ENCODE measurements around the gene SCRN1. TPM values are rescaled to one million over a fixed set of nuclear protein-coding genes. Genes with fewer than 3 reads are reported as not detected.

SCRN1 gene
- total RNA-seq, 2 donors from 2014 or later, result 20.2 to 33.3 TPM

DNA sequence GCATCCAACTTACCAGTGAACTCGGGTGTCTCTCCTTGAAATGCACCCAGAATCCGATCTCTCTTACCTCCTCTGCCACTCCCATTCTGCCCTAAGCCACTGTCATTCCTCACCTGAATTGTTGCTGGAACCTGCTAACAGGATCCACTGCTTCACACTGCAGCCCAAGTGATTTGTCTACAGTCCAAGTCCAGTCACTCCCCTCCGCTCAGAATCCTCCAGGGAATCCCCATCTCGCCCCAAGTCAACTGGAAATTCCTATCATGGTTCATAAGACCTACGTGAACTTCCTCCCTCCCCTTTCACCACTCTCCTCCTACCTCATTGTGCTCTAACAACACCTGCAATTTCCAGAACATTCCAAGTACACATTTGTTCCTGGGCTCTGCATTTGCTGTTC lies 91.3 kb downstream of the SCRN1 start:
- Histone ChIP-seq H3K27me3 (no peaks in the 10 kb centered on the region), H3K4me1 (no peaks in the 10 kb centered on the region), H3K4me3 (no peak overlapping the region), H3K9me3 (no peaks in the 10 kb centered on the region), H3K27ac (no peak overlapping the region), H3K36me3 (no peaks in the 10 kb centered on the region)
- TF ChIP-seq, protein P1, sequence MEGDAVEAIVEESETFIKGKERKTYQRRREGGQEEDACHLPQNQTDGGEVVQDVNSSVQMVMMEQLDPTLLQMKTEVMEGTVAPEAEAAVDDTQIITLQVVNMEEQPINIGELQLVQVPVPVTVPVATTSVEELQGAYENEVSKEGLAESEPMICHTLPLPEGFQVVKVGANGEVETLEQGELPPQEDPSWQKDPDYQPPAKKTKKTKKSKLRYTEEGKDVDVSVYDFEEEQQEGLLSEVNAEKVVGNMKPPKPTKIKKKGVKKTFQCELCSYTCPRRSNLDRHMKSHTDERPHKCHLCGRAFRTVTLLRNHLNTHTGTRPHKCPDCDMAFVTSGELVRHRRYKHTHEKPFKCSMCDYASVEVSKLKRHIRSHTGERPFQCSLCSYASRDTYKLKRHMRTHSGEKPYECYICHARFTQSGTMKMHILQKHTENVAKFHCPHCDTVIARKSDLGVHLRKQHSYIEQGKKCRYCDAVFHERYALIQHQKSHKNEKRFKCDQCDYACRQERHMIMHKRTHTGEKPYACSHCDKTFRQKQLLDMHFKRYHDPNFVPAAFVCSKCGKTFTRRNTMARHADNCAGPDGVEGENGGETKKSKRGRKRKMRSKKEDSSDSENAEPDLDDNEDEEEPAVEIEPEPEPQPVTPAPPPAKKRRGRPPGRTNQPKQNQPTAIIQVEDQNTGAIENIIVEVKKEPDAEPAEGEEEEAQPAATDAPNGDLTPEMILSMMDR (IDR thresholded peaks at IDR 0.05), result no peak
- no peak for DNase-seq (ENCODE audit: low spot score)

DNA sequence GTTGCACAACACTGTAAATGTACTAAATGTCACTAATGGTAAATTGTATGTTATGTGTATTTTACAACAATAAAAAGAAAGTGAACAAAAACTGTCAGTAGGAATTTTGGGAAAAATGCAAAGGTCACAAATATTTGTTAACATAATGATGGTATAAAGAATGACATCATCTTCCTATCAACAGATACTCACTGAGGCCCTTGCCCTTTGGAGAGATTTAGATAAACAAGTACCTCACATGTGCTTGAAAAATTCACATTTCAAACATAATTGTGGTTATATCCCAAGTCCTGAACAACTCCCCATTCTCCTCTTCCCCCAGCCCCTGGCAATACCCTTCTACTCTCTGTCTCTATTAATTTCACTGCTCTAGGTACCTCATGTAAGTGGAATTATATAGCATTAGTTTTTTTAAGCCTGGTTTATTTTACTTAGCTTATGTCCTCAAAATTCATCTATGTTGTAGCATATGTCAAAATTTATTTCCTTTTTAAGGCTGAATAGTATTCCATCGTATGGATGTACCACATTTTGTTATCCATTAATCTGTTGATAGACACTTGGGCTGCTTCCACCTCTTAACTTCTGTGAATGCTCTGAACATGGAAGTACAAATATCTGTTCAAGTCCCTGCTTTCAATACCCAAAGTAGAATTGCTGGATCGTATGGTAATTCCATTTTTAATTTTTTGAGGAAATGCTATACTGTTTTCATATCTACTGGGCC lies 92.8 kb downstream of the SCRN1 start:
- TF ChIP-seq, protein P1 (IDR thresholded peaks at IDR 0.05), result no peak
- Histone ChIP-seq H3K36me3 (no peaks in the 10 kb centered on the region), H3K4me1 (no peaks in the 10 kb centered on the region)

DNA sequence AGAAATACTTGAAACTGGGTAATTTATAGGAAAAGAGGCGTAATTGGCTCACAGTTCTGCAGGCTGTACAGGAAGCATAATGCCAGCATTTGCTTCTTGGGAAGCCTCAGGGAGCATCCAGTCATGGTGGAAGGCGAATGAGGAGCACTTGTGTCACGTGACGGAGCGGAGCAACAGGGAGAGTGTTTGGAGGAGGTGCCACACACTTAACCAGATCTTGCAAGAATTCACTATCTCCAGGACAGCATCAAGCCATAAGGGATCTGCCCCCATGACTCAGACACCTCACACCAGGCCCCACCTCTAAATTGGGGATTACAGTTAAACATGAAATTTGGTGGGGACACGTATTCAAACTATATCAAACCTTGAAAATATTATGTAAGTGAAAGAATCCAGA lies 94.0 kb downstream of the SCRN1 start:
- DNase-seq (ENCODE audit: low spot score), result no peak
- Histone ChIP-seq H3K4me3 (no peak overlapping the region), H3K27ac (no peak overlapping the region), H3K4me1 (no peaks in the 10 kb centered on the region), H3K36me3 (no peaks in the 10 kb centered on the region), H3K9me3 (no peaks in the 10 kb centered on the region), H3K27me3 (no peaks in the 10 kb centered on the region)
- TF ChIP-seq, protein P1 (IDR thresholded peaks at IDR 0.05), result no peak

More for the DNA sequence above, 92.8 kb downstream of the SCRN1 start:
- Histone ChIP-seq H3K4me3 (no peak overlapping the region), H3K9me3 (no peaks in the 10 kb centered on the region), H3K27ac (no peak overlapping the region), H3K27me3 (no peaks in the 10 kb centered on the region)
- DNase-seq (ENCODE audit: low spot score), result no peak

DNA sequence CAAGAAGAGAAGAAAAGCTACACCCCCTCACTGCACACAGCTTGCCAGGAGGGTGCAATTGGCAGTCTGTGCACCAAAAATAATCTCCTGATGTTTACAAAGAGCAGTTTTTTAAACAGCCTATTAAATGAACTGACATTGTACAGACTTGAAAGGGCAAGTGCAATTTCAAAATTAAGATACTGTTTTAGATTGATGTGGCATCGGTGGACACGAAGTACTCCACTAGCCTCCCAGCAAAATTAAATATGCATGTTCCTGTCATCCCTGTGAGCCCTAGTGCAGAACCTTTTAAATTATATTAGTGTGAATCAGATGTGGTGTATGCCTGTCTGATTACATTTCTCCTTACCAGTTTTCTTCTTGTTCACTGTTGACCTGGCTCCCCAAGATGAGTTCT lies 95.3 kb downstream of the SCRN1 start:
- Histone ChIP-seq H3K27ac (no peak overlapping the region), H3K4me3 (no peak overlapping the region), H3K4me1 (no peaks in the 10 kb centered on the region), H3K36me3 (no peaks in the 10 kb centered on the region), H3K9me3 (no peaks in the 10 kb centered on the region), H3K27me3 (no peaks in the 10 kb centered on the region)
- DNase-seq (ENCODE audit: low spot score), result no peak
- TF ChIP-seq, protein P1 (IDR thresholded peaks at IDR 0.05), result no peak

DNA sequence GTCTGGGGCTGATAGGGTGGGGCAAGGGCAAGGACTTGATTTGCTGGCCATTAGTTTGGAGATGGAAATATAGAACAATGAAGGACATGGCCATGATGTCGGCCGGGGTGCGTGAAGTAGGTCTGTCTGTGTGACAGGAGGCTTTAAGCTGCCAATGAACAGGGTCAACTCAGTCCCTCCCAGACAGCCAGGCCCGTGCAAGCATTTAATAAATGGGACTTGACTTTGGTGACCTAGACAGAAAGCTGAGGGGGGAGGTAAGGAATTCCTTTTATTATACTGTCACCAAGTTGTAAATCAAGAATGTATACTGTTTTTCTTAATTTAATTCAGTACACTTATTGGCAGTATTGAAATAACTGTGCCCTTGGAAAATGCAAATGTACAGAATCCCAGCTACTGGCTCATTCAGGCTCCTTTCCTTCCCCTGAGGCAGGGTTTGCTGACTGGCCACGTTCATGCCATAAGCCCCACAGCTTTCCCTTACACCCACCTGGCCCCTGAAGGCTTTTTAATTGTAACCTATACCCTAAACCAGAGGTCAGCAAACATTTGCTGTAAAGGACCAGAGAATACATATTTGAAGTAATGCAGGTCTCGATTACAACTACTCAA lies 96.1 kb downstream of the SCRN1 start:
- Histone ChIP-seq H3K27me3 (no peaks in the 10 kb centered on the region), H3K36me3 (no peaks in the 10 kb centered on the region), H3K27ac (no peak overlapping the region), H3K4me1 (no peaks in the 10 kb centered on the region), H3K4me3 (no peak overlapping the region), H3K9me3 (no peaks in the 10 kb centered on the region)
- TF ChIP-seq, protein P1 (IDR thresholded peaks at IDR 0.05), result no peak
- no peak for DNase-seq (ENCODE audit: low spot score)
